GM06990 (cell line): ENCODE results near the gene PLK5.
"Not testable (repeated sequence)": the region's sequence is repeated elsewhere in the genome, so short reads cannot be mapped to it uniquely, and the experiment has no call there.

Experiments used
- DNase-seq: peaks from one replicate; pipeline ENCODE4 v3.0.0-alpha.2; 2011; ENCODE audit not compliant: insufficient read length; ENCODE audit errors: extremely low read depth
- H3K27me3 ChIP-seq: replicated peaks from 2 replicates; pipeline ENCODE4 v1.6.0; 2011; ENCODE audit warnings: low read length; ENCODE audit not compliant: control insufficient read depth, insufficient read depth
- H3K36me3 ChIP-seq: 2 replicates; pipeline ENCODE4 v1.5.1; 2011; ENCODE audit warnings: low read length; ENCODE audit not compliant: control insufficient read depth, insufficient read depth
- H3K4me3 ChIP-seq: replicated peaks from 2 replicates; pipeline ENCODE4 v1.5.1; 2011; ENCODE audit warnings: low read depth, mild to moderate bottlenecking, control low read depth, low read length
- TF ChIP-seq, protein P1 (sequence below): IDR thresholded peaks from 2 replicates; pipeline ENCODE4 v1.5.1; 2011; ENCODE audit warnings: low read length, control low read depth, mild to moderate bottlenecking, inconsistent platforms; ENCODE audit not compliant: insufficient read depth, poor library complexity, severe bottlenecking

Gene PLK5

DNA sequence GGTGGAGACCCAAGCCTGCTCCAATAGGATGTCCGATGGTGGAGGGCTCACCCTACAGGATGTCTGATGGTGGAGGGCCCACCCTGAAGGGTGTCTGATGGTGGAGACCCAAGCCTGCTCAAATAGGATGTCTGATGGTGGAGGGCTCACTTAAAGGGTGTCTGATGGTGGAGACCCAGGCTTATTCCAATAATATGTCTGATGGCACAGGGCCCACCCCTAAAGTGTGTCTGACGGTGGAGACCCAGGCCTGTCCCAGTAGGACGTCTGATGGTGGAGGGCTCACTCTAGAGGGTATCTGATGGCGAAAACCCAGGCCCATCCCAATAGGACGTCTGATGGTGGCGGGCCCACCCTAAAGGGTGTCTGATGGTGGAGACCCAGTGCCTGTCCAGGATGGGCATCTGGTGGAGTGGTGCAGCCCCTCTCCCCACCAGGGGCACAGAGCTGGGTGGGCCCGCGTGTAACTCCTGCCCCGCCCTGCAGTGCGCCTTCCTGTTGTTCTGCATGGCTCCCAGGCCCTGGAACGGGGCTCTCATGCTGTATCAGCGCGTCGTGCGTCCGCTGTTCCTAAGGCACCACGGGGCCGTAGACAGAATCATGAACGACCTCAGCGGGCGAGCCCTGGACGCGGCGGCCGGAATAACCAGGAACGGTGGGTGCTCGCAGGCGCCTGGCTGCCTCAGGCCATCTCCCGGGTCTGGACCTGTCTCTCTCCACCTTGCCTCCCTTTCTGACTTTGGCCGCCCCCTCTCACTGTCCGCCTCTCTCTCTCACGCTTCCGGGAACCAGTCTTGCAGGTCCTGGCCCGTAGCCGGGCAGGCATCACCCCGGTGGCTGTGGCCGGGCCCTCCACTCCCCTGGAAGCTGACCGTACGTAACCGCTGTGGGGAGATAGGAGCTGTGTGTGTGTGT, 27.8 kb upstream of the PLK5 start:
- no peak for DNase-seq
- H3K27me3 ChIP-seq: no peaks in the 10 kb centered on the region; the same call in 1 of the 2 replicates
- no peak overlapping the region for H3K4me3 ChIP-seq
- no peaks in the 10 kb centered on the region for H3K36me3 ChIP-seq
- TF ChIP-seq, protein P1, sequence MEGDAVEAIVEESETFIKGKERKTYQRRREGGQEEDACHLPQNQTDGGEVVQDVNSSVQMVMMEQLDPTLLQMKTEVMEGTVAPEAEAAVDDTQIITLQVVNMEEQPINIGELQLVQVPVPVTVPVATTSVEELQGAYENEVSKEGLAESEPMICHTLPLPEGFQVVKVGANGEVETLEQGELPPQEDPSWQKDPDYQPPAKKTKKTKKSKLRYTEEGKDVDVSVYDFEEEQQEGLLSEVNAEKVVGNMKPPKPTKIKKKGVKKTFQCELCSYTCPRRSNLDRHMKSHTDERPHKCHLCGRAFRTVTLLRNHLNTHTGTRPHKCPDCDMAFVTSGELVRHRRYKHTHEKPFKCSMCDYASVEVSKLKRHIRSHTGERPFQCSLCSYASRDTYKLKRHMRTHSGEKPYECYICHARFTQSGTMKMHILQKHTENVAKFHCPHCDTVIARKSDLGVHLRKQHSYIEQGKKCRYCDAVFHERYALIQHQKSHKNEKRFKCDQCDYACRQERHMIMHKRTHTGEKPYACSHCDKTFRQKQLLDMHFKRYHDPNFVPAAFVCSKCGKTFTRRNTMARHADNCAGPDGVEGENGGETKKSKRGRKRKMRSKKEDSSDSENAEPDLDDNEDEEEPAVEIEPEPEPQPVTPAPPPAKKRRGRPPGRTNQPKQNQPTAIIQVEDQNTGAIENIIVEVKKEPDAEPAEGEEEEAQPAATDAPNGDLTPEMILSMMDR: no peak

DNA sequence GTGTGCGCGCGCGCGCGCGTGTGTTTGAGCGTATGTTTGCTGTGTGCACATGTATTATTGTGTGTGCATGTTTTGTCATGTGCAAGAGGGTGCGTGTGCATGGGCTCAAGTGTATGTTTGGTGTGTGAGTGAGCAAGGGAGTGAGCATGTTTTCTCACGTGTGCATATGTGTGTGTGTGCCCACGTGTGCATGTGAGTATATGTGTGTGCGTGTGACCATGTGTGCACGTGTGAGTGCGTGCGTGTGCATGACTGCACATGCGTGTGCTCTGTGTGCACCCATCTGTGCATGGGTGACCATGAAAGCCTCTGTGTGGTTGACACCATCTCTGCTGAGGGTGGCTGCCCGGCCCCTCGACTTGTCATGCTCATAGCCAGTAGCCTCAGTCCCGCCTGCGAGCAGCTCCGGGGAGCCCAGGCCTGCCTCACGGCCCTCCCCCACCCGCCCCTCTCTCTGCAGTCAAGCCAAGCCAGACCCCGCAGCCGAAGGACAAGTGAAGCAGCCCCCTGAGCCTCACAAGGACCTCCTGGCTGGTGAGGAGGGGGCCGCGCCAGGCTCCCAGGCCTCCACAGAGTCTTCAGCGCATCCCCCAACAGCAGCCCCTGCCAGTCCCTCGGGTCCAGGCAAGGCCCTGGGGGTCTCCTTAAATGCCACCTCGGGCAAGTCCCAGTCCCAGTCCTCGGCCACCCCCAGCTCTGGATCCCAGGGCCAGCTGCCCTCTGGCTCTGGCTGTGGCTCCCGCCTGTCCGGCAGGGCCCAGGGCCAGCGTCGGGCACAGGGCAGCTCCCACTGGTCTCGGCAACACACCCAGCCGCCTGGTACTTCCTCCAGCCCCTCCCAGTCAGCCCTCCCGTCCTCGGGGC, 26.9 kb upstream of the PLK5 start:
- no peaks in the 10 kb centered on the region for H3K36me3 ChIP-seq
- H3K27me3 ChIP-seq: no peaks in the 10 kb centered on the region; the same call in 1 of the 2 replicates
- no peak overlapping the region for H3K4me3 ChIP-seq
- DNase-seq: no peak
- TF ChIP-seq, protein P1: no peak

DNA sequence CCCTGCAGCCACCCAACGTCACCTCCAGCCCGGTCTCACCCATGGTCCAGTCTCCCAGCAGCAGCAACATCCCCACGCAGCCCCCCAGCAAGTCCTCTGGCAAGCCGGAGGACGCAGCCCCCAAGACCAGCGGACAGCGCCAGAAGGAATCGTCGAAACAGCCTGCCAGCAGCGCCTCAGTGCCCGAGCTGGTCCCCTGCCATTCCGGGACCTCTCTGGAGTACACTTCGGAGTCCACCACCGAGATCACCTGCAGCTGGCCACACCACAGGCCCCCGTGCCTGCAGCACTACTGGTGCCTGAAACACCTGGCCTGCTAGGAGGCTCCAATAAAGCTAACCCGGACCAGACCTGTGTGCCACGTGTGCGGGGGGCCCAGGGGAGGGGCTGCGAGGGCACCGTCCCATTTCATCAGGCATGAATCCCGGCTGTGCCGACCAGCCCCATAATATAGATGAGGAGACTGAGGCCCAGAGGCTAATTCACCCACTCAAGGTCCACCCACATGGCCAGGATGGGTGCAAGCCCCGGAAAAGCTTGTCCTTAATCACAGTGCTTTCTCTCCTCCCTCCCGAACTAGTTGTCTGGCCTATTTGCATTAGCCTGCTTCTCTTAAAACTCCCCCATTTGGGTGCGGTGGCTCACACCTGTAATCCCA, 26.2 kb upstream of the PLK5 start:
- Histone ChIP-seq H3K27me3 (no peaks in the 10 kb centered on the region; the same call in 1 of the 2 replicates), H3K4me3 (no peak overlapping the region), H3K36me3 (no peaks in the 10 kb centered on the region)
- DNase-seq: no peak
- TF ChIP-seq, protein P1: no peak

DNA sequence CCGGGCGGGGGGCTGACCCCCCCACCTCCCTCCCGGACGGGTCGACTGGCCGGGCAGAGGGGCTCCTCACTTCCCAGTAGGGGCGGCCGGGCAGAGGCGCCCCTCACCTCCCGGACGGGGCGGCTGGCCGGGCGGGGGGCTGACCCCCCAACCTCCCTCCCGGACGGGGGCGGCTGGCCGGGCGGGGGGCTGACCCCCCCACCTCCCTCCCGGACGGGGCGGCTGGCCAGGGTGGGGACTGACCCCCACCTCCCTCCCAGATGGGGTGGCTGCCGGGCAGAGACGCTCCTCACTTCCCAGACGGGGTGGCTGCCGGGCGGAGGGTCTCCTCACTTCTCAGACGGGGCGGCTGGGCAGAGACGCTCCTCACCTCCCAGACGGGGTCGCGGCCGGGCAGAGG, 24.6 kb upstream of the PLK5 start:
- DNase-seq, H3K36me3 ChIP-seq, H3K27me3 ChIP-seq, H3K4me3 ChIP-seq: not testable (repeated sequence)

DNA sequence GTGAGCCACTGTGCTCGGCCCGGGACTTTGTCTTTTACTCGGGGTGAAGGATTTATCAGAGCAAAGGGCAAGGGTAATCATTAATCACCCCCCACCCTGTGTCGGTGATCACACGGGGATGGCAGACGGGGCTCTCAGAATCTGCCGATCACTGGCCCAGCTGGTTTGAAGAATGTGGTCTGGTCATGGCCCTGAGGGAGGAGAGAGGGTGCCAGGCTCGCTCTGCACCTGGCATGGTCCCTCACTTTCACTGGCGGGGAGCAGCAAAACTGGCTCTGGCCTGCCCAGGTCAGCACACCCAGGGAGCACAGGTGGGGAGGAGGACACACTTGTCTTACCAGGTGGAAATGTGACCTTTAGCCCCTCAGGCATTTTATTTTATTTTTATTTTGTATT, 22.7 kb upstream of the PLK5 start:
- Histone ChIP-seq H3K27me3 (no peaks in the 10 kb centered on the region; the same call in 1 of the 2 replicates), H3K36me3 (no peaks in the 10 kb centered on the region), H3K4me3 (no peak overlapping the region)
- DNase-seq: no peak
- TF ChIP-seq, protein P1: no peak
